Suppressor macrophage (primary cell): ENCODE measurements around the gene YARS1.
A peak's percentile ranks its signal among the peaks of the same experiment; 100 is the strongest.

ENCODE experiments used
- DNase-seq, 4 experiments: peaks; one replicate each; pipeline ENCODE4 v3.0.0-alpha.2; 2020 to 2022

Gene YARS1

DNA sequence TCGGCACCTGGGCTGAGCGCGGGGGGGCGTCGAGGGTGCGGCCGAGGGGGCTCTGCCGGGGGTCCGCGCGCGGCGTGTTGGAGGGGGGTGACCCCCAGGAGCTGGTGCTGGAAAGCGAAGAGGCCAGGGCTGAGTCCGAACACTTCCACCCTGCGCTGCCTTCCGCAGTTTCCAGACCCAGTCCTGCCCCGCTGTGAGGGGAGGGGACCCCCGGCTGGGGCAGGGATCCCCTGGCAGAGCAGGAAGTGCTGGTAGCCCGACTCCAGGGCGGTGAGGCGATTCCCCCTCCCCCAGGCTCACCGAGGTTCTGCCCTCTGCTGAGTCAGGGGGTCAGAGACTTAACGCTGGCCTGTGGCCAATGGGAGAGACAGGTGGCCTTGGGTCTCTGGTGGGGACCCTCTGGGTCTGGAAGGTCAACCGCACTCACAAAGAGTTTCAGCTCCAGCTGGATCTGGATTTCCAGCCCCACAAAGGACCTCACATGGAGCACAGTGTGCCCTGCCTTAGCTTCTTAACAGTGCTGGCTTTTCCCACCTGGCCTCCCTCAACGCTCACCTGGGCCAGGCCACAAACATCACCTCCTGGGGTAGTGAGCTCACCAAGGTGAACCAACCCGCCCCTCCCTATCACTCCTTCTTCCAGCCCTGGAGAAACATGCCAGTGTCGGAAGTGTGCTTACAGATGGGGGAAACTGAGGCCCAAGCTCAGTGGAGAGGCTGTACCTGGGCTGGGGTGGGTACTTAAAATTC, 74.8 kb downstream of the YARS1 start:
- DNase-seq, result peak in 1 of 4 experiments; percentile 28

- DNase-seq, result peak in 3 of 4 experiments; percentile 17 to 75 (median 49)
Observed at GRCh38 chr1:32741413-32742198, 75.6 kb downstream of the YARS1 start.

DNA sequence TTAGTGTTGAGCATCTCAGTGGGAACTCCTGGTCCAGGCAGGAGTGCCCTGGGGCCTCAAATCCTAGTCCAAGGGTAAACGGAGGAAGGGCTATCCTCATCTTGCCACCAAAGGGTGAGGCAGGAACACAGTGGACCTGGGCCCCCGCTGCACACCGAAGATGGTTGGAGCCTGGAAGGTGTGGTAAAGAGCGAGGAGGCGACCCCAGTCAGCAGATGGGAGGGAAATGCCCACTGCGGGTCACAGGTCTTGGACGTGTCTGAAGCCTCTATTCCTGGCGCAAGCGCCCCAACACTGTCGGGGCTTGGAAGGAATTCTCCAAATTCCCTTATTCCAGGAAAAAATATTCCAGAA, 76.1 kb downstream of the YARS1 start:
- DNase-seq, result no peak

- DNase-seq, result no peak
Observed at GRCh38 chr1:32736812-32737791, 80.1 kb downstream of the YARS1 start.

DNA sequence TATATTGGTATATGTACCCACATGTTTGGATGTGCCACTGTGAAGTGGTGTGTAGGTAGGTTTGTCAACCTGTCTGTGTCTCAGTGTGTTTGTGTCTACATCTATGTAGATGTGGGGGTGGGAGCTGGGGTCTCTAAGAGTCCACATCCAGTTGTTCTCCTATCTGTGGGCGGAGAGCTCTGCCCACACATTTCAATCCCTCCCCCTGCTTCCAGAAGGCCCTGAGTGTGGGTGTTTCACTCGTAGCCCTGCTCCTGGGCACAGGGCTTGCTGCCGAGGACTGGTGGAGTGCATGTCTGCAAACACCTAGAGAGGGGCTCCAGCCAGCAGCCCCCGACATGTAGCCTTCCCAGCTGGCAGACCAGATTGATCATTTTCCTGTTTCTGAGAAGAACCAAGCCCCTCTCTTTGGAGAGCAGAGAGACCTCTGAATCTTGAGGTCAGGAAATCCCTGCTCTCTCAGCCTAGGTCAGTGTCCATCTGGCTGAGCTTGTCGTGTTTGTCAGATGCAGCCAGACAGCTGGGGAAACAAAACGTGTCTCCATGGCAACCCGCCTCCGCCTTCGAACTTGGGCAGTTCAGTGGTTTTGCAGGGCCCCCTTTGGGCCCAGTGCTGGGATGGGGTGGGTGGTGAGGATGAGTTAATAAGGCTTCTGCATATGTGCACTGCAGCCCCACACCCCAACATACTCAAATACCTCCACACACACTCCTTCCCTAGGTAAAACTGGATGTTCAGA, 83.4 kb downstream of the YARS1 start:
- peak in 1 of 4 experiments; percentile 51 for DNase-seq

DNA sequence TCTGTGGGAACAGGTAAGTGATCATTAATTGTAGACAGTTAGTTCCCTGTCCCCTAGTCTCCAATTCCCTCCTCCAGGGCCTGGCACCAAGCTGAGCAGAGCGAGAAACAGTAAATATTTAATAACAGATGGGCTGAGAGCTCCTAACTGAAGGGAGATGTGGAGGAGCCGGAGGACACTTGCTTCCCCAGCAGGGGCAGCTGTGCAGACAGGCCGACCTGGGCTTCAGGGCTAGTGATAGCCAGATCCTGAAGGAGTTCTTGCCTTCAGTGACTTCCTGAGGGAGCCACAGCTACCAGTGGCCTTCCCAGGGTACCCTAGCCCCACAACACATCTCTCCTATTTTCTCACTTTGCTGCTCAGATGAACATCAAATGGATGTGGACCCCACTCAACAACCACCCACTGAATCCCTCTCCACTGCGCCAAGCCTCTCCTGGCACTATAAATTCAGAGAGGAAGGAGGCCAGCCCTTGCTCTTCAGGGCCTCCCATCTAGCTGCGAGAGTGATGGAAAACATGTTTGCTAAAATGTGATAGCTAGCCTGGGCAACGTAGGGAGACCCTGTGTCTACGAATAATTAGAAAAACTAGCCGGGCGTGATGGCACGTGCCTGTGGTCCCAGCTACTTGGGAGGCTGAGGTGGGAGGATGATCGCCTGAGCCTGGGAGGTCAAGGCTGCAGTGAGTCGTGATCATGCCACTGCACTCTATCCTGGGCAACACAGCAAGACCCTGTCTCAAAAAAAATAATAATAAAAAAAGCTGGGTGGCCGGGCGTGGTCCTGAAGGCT, 87.7 kb downstream of the YARS1 start:
- no peak for DNase-seq

DNA sequence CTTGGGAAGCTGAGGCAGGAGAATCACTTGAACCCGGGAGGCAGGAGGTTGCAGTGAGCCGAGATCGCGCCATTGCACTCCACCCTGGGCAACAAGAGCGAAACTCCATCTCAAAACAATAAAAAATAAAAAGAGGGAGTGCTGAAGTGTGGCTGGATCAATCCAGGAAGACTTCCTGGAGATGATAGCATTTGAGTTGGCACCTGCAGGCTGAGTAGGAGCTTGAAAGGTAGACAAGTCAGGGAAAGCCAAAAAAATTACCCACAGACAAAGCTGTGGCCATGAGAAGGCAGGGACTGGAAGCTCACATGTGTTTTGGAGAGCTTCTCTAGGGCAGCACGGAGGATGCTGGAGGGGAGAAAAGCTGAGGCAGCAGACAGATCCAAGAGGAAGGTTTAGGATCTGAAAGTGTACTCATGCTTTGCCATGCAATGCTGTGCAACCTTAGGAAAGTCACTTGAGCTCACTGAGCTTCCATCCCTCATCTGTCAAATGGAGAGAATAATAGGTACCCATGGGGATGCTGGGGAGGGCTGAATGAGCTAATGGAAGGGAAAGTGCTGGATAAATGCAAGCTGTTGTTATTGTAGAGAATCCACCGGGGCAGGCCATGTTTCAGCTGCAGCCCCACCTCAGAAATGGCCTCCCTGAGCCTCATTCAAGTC, 88.6 kb downstream of the YARS1 start:
- no peak for DNase-seq

DNA sequence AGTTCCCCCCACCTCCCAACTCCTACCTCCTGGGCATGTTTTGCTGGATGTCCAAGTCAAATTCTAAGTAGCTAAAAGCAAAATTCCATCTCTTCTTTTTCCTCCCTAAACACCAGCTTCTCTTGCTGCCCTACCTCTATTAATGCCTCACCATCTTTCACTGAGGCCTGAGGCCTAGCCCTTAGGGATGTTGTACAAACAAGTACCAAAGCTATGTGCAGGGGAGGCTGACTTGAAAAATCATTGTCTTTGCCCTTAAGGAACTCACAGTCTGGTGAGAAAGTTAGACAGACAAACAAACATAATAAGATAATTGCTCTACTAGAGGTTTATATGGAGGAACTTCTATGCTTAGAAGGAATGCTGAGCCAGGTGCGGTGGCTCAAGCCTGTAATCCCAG, 89.3 kb downstream of the YARS1 start:
- DNase-seq, result no peak

GRCh38 chr1:32725615-32725982, 91.6 kb downstream of the YARS1 start:
- peak; percentile 38 to 70 (median 64) for DNase-seq
